ENCODE data around the gene ZMIZ2. TPM values are rescaled to one million over a fixed set of nuclear protein-coding genes. Genes with fewer than 3 reads are reported as not detected.
"Not testable (repeated sequence)": the region's sequence is repeated elsewhere in the genome, so short reads cannot be mapped to it uniquely, and the experiment has no call there.

Gene ZMIZ2
- total RNA-seq, 1 donor: 18.8 TPM

- Histone ChIP-seq H3K4me2 (ENCODE audit: insufficient read depth, low read length) (no peak overlapping the region), H3K79me2 (ENCODE audit: insufficient read depth, low read length) (no peaks in the 10 kb centered on the region), H2AFZ (ENCODE audit: low read length) (no peak overlapping the region), H3K9me3 (ENCODE audit: low read depth, low read length) (no peaks in the 10 kb centered on the region), H3K27me3 (ENCODE audit: insufficient read depth, low read length) (no peaks in the 10 kb centered on the region), H4K20me1 (ENCODE audit: insufficient read depth, low read length) (no peaks in the 10 kb centered on the region), H3K4me1 (ENCODE audit: insufficient read depth, low read length) (peaks cover 27% of the 10 kb centered on the region), H3K36me3 (ENCODE audit: insufficient read depth, low read length) (no peaks in the 10 kb centered on the region), H3K27ac (ENCODE audit: low read depth, low read length) (no peak overlapping the region), H3K4me3 (ENCODE audit: insufficient read depth, low read length) (no peak overlapping the region)
- no peak for DNase-seq (ENCODE audit: insufficient read length, low spot score, missing footprints)
- TF ChIP-seq CTCF (IDR thresholded peaks at IDR 0.05; ENCODE audit: extremely low read depth, low read depth, low read length): no peak
These were observed 18.6 kb upstream of the ZMIZ2 start for GRCh38 chr7:44729949-44730590.

- not testable (repeated sequence) for DNase-seq (ENCODE audit: insufficient read length, low spot score, missing footprints); H4K20me1 ChIP-seq (ENCODE audit: insufficient read depth, low read length); H3K4me2 ChIP-seq (ENCODE audit: insufficient read depth, low read length); H3K27ac ChIP-seq (ENCODE audit: low read depth, low read length); H3K4me3 ChIP-seq (ENCODE audit: insufficient read depth, low read length); H3K9me3 ChIP-seq (ENCODE audit: low read depth, low read length); H2AFZ ChIP-seq (ENCODE audit: low read length); H3K79me2 ChIP-seq (ENCODE audit: insufficient read depth, low read length); H3K36me3 ChIP-seq (ENCODE audit: insufficient read depth, low read length); H3K27me3 ChIP-seq (ENCODE audit: insufficient read depth, low read length)
- peaks cover 20% of the 10 kb centered on the region for H3K4me1 ChIP-seq (ENCODE audit: insufficient read depth, low read length)
These were observed 15.7 kb upstream of the ZMIZ2 start for GRCh38 chr7:44732971-44733370.

GRCh38 chr7:44733708-44734481 is 14.8 kb upstream of the ZMIZ2 start:
- no peak overlapping the region for H3K4me2 ChIP-seq (ENCODE audit: insufficient read depth, low read length)
- no peaks in the 10 kb centered on the region for H3K27me3 ChIP-seq (ENCODE audit: insufficient read depth, low read length)

GRCh38 chr7:44735403-44736165 is 13.1 kb upstream of the ZMIZ2 start:
- Histone ChIP-seq H2AFZ (ENCODE audit: low read length) (peak overlapping the region; percentile 70), H4K20me1 (ENCODE audit: insufficient read depth, low read length) (no peaks in the 10 kb centered on the region), H3K9me3 (ENCODE audit: low read depth, low read length) (no peaks in the 10 kb centered on the region), H3K27me3 (ENCODE audit: insufficient read depth, low read length) (no peaks in the 10 kb centered on the region), H3K4me2 (ENCODE audit: insufficient read depth, low read length) (peak overlapping the region; percentile 83), H3K4me3 (ENCODE audit: insufficient read depth, low read length) (peak overlapping the region; percentile 49), H3K36me3 (ENCODE audit: insufficient read depth, low read length) (no peaks in the 10 kb centered on the region), H3K27ac (ENCODE audit: low read depth, low read length) (peak overlapping the region; percentile 99), H3K4me1 (ENCODE audit: insufficient read depth, low read length) (peaks cover 17% of the 10 kb centered on the region), H3K79me2 (ENCODE audit: insufficient read depth, low read length) (no peaks in the 10 kb centered on the region)
- DNase-seq (ENCODE audit: insufficient read length, low spot score, missing footprints): peak; percentile 76
- TF ChIP-seq CTCF (IDR thresholded peaks at IDR 0.05; ENCODE audit: extremely low read depth, low read depth, low read length): no peak

More at GRCh38 chr7:44733708-44734481, 14.8 kb upstream of the ZMIZ2 start:
- TF ChIP-seq CTCF (IDR thresholded peaks at IDR 0.05; ENCODE audit: extremely low read depth, low read depth, low read length): no peak
- Histone ChIP-seq H3K4me3 (ENCODE audit: insufficient read depth, low read length) (no peak overlapping the region), H3K79me2 (ENCODE audit: insufficient read depth, low read length) (no peaks in the 10 kb centered on the region), H3K9me3 (ENCODE audit: low read depth, low read length) (no peaks in the 10 kb centered on the region), H2AFZ (ENCODE audit: low read length) (no peak overlapping the region), H3K27ac (ENCODE audit: low read depth, low read length) (peak overlapping the region; percentile 99), H3K4me1 (ENCODE audit: insufficient read depth, low read length) (peaks cover 17% of the 10 kb centered on the region), H4K20me1 (ENCODE audit: insufficient read depth, low read length) (no peaks in the 10 kb centered on the region), H3K36me3 (ENCODE audit: insufficient read depth, low read length) (no peaks in the 10 kb centered on the region)
- no peak for DNase-seq (ENCODE audit: insufficient read length, low spot score, missing footprints)
